AG09319 (cell line): Measurements from ENCODE around the gene PTRH2.
"Not testable (repeated sequence)": the region's sequence is repeated elsewhere in the genome, so short reads cannot be mapped to it uniquely, and the experiment has no call there.

ENCODE experiments used
- DNase-seq: peaks from one replicate; pipeline ENCODE4 v3.0.0-alpha.2; 2010; ENCODE audit warnings: low read depth; ENCODE audit errors: extremely low read depth
- TF ChIP-seq, protein P1 (sequence below): IDR thresholded peaks from 2 replicates; pipeline ENCODE4 v1.5.1; 2011; ENCODE audit warnings: low read depth, mild to moderate bottlenecking, inconsistent platforms, low read length, moderate library complexity

PTRH2 gene

DNA sequence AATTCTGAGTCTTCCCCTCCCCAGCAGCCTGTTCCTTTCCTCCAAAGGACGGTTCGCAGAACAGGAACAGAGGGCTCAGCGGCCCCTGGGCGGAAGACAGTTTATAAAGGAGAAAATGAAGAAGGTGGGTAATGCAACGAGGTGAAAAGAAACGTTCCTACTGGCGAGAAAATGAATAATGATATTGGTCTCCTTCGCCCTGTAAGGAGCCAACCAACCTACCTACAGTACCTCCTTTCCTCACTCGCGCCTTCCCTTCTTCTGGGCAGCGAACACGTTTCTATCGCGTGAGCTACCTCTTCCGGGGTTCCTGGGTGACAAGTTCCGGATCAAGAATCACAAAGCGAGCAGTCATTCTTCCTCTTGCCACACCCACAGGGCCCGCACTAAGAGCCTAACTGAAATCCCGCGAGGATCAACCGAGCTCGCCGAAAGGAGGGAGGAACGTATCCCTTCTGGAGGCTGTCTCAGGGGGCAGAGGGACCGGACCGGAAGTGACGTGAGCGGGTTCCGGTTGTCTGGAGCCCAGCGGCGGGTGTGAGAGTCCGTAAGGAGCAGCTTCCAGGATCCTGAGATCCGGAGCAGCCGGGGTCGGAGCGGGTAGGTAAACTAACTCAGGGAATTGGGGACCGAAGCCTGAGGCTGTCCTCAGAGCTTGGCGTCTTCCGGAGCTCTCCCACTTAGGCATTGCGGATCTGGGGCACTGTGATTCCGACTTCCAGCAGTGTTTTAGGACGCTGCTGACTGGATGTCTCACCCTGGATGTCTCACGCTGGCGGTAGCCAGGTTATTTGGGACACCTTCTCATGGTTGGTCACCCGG, at the start of gene PTRH2, which contains the start of gene VMP1:
Gene PTRH2 (minus strand): TSS at position 282 of the 822 bp plus-strand sequence. CDS start 9,452 bp downstream, outside the sequence.
Gene VMP1 (plus strand): TSS at position 506 of the 822 bp plus-strand sequence. CDS start 23,793 bp downstream, outside the sequence.
- TF ChIP-seq, protein P1, sequence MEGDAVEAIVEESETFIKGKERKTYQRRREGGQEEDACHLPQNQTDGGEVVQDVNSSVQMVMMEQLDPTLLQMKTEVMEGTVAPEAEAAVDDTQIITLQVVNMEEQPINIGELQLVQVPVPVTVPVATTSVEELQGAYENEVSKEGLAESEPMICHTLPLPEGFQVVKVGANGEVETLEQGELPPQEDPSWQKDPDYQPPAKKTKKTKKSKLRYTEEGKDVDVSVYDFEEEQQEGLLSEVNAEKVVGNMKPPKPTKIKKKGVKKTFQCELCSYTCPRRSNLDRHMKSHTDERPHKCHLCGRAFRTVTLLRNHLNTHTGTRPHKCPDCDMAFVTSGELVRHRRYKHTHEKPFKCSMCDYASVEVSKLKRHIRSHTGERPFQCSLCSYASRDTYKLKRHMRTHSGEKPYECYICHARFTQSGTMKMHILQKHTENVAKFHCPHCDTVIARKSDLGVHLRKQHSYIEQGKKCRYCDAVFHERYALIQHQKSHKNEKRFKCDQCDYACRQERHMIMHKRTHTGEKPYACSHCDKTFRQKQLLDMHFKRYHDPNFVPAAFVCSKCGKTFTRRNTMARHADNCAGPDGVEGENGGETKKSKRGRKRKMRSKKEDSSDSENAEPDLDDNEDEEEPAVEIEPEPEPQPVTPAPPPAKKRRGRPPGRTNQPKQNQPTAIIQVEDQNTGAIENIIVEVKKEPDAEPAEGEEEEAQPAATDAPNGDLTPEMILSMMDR: no peak

GRCh38 chr17:59756236-59756818, 49.1 kb upstream of the PTRH2 start:
- DNase-seq: no peak
- TF ChIP-seq, protein P1: no peak

More for the DNA sequence above, at the start of gene PTRH2, which contains the start of gene VMP1:
- DNase-seq: peak; percentile 99

DNA sequence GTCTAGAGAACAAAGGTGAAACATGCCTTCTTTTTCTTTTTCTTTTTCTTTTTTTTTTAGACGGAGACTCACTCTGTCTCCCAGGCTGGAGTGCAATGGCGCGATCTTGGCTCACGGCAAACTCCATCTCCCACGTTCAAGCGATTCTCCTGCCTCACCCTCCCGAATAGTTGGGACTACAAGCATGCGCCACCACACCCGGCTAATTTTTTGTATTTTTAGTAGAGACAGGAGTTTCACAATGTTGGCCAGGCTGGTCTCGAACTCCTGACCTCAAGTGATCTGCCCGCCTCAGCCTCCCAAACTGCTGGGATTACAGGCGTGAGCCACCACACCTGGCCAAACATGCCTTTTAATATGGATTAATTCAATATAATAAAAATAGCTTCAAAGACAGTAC, 47.8 kb upstream of the PTRH2 start:
- not testable (repeated sequence) for DNase-seq

GRCh38 chr17:59754552-59754951, 47.3 kb upstream of the PTRH2 start:
- DNase-seq: peak; percentile 55
- TF ChIP-seq, protein P1: no peak

DNA sequence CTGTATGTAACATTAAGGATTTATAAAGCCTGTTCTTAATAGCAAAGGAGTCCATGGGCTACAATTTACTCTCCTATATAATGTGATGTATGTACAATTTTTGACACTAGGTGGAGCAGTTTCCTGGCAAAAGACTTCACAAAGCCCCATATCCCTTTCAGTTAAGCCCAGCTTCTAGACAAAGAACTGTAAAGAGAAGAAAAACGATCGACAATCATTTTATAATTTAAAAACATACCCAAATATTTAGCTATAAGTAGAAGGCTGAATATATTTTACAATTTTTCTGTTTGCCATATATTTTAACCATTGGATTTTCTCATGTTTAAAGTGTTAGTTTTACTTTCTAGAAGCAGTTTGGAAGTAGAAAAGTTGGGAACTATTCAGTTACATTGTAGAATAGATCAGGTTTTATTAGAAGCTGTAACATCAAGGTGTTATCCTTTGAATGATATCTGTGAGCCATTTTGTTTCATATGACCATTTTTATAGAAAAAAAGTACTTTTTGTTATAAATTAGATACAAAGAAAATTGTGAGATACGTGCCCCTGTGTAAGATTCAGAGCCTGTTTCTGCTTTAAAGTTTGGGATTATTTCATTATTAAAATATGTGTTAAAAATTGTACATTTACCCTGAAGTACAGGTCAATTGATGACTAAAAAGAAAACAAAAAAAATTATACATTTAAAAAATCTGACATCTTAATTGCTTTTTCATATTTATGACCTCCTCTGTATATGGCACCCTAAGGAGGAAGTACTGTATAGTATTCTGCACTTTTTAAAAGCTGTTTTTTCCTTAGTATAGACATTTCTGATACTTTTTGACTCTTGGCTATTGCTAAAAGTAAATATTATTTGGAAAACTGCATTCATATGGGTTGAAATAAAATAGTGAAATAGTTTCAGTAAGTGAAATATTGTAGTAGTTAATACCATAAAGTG, 46.6 kb upstream of the PTRH2 start:
- TF ChIP-seq, protein P1: peak; percentile 54
- peak; percentile 70 for DNase-seq

GRCh38 chr17:59752922-59753321, 45.7 kb upstream of the PTRH2 start:
- DNase-seq: no peak
- TF ChIP-seq, protein P1: no peak

GRCh38 chr17:59752446-59752845, 45.2 kb upstream of the PTRH2 start:
- TF ChIP-seq, protein P1: no peak
- DNase-seq: no peak
